Tibial artery (tissue), 4 donors: ENCODE data around the gene RCBTB1.

ENCODE experiments used
- DNase-seq, 2 donors: peaks; one replicate each; pipeline ENCODE4 v3.0.0-alpha.2; 2019
- H3K27ac ChIP-seq, 2 donors: fragments of 200-600 bp; sonication (generic) in 1 of 2; 1 replicate in 1 of 2; 2 replicates in 1 of 2; pipeline ENCODE4 v1.5.1; 2018 to 2019; ENCODE audit warnings: mild to moderate bottlenecking in 1 of 2
- H3K27me3 ChIP-seq, 2 donors: fragments of 200-600 bp; sonication (generic) in 1 of 2; one replicate each; pipeline versions ENCODE4 v1.5.1 to v1.6.0; 2016 to 2019
- H3K36me3 ChIP-seq, 3 donors: fragments of 200-600 bp; sonication (generic) in 2 of 3; one replicate each; pipeline ENCODE4 v1.5.1; 2016 to 2019; ENCODE audit warnings: mild to moderate bottlenecking in 2 of 3
- H3K4me1 ChIP-seq, 4 donors: fragments of 200-600 bp; sonication (generic) in 2 of 4; 1 replicate in 3 of 4; 2 replicates in 1 of 4; pipeline ENCODE4 v1.5.1; 2016 to 2019
- H3K4me3 ChIP-seq, 2 donors: fragments of 200-600 bp; sonication (generic) in 1 of 2; 1 replicate in 1 of 2; 2 replicates in 1 of 2; pipeline ENCODE4 v1.5.1; 2018 to 2019; ENCODE audit warnings: mild to moderate bottlenecking in 2 of 2
- H3K9me3 ChIP-seq, 3 donors: fragments of 200-600 bp; sonication (generic) in 1 of 3; one replicate each; pipeline ENCODE4 v1.5.1; 2016 to 2019
- CTCF ChIP-seq, 2 experiments: fragments of 200-600 bp in 1 of 2; fragments of 450-650 bp in 1 of 2; IDR thresholded peaks; one replicate each; pipeline ENCODE4 v1.5.1; 2017 to 2019; ENCODE audit warnings: antibody characterized with exemption in 2 of 2, mild to moderate bottlenecking in 1 of 2, moderate library complexity in 1 of 2
- intact Hi-C: fragments of 100-400 bp; cut with DNase I; formaldehyde crosslinking; loops from one replicate; pipeline ENCODE4 v1.15.0; 2023; ENCODE audit warnings: low total_unique reads

Gene RCBTB1

GRCh38 chr13:49494645-49495044, 90.7 kb downstream of the RCBTB1 start:
- H3K27ac ChIP-seq: peak overlapping the region; percentile 88 to 92
- H3K4me3 ChIP-seq: peak overlapping the region; percentile 66 to 79
- peaks cover 0 to 6% (median 0%) of the 10 kb centered on the region in 3 donors for H3K36me3 ChIP-seq
- no peak for DNase-seq
- H3K9me3 ChIP-seq: no peaks in the 10 kb centered on the region
- intact Hi-C loops: loop anchor here (5.0 kb wide), 1 partner anchor 517 kb away; the partner anchor contains the start of gene FNDC3A
- peaks cover 0 to 10% (median 3%) of the 10 kb centered on the region in 4 donors for H3K4me1 ChIP-seq
- TF ChIP-seq CTCF (IDR thresholded peaks at IDR 0.05): no peak
- no peaks in the 10 kb centered on the region for H3K27me3 ChIP-seq

GRCh38 chr13:49488563-49488962, 96.8 kb downstream of the RCBTB1 start:
- Histone ChIP-seq H3K36me3 (peaks cover 13 to 50% (median 25%) of the 10 kb centered on the region in 3 donors), H3K27ac (no peak overlapping the region), H3K4me1 (no peaks in the 10 kb centered on the region), H3K27me3 (no peaks in the 10 kb centered on the region), H3K9me3 (no peaks in the 10 kb centered on the region), H3K4me3 (no peak overlapping the region)
- no peak for DNase-seq
- TF ChIP-seq CTCF (IDR thresholded peaks at IDR 0.05): no peak
- intact Hi-C loops: no loop called here
